DMS79 (cell line): ENCODE results near the gene DYRK3.

Experiments
- DNase-seq: peaks from one replicate; lab custom pipeline; 2025; lab: John Stamatoyannopoulos, UW

Gene DYRK3

GRCh38 chr1:206684003-206684402 lies 48.7 kb downstream of the DYRK3 start:
- no peak for DNase-seq

DNA sequence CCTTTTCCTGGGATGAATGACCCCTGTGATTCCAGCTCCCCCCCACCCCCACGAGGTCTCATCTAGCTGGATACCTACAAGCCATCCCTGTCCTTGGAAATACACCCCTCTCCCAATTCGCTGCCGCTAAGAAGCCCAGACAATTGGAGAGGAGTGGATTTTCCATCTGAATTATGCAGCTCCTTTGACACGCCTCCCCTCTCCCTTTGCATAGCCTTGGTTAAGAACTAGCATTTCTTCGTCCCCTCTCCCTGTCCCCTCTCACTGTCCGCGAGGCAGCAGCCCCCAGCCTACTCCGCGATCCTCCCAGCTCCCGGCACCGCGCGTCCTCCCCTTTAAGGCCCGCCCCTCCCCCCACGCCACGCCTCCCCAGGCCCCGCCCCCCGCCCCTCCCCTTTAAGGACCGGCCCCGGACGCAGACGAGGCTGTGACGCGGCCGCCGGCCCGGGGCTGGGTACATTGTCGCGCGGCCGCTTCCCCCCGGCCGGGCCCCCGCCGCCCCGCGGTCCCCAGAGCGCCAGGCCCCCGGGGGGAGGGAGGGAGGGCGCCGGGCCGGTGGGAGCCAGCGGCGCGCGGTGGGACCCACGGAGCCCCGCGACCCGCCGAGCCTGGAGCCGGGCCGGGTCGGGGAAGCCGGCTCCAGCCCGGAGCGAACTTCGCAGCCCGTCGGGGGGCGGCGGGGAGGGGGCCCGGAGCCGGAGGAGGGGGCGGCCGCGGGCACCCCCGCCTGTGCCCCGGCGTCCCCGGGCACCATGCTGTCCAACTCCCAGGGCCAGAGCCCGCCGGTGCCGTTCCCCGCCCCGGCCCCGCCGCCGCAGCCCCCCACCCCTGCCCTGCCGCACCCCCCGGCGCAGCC lies 49.4 kb downstream of the DYRK3 start, which contains the start of gene MAPKAPK2:
Gene MAPKAPK2, plus strand, starts transcription at position 428 of the 856 bp plus-strand sequence. Its CDS starts 325 bp downstream, at position 753.
- peak; percentile 41 for DNase-seq

- DNase-seq = no peak
Observed at GRCh38 chr1:206685334-206685768, 50.0 kb downstream of the DYRK3 start.

GRCh38 chr1:206685769-206686477 lies 50.6 kb downstream of the DYRK3 start:
- no peak for DNase-seq

DNA sequence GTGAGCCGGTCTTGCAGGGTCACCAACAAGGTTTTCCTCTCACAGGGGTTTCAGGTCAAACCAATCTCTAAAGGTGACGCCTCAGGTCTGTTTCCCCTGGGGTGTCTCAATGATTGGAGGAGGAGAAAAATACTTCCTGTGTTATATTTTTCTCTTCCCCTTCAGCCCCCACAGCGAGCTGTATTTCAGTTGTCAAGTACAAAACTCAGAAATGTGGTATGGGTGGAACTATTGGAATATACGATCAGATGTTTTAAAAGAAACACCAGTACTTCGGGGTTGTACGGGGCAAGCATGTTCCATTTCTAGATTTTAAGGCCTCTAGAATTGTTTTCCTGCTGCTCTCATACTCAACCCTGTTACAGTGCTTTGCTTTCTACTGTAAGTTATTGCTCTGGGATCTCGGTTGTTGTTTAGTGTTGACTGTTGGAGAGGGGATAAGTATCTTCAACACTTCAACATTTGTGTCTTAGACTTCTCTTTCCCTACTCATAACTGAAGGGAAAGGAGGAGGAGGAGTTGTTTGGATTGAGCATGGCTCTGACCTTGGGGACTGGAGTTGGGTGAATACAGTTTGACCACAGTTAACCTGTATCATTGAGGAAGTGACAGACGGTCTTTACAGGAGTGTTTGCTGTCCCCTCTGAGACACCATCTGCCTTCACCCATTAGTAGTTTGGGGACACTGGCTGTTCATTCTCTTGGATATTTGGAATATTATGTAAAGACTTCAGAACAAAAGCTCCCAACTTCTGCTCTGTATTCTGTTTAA lies 51.3 kb downstream of the DYRK3 start:
- DNase-seq = no peak

DNA sequence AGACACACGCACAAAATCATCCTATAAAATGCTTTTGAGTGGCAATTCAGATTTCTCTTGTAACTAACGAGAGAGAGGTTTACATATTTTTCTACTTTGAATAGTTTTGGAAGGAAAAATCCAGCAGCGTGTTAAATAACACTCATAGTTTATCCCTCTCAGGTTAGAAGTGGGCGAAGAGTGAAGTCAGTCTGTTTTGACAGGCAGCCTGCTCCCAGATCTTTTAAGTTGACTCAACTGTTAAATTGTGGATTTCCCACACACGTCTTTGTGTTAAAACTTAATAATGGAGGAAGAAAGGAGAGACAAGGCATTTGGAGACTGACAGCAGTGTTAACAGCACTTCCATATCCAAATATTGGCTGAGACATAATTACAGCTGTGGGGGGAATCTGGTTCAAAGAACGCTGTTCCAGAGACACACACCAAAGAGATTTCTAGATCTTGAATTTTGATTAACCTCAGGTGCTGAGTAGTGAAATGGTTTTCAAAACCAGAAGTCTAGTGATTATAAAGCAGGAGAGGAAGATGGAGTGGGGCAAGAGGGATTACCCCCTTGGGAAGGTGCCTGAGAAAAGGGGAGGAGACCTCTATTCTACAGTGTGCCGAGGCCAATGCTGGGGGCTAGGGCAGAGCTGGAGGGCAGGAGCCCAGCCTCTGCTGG lies 52.0 kb downstream of the DYRK3 start:
- no peak for DNase-seq

DNA sequence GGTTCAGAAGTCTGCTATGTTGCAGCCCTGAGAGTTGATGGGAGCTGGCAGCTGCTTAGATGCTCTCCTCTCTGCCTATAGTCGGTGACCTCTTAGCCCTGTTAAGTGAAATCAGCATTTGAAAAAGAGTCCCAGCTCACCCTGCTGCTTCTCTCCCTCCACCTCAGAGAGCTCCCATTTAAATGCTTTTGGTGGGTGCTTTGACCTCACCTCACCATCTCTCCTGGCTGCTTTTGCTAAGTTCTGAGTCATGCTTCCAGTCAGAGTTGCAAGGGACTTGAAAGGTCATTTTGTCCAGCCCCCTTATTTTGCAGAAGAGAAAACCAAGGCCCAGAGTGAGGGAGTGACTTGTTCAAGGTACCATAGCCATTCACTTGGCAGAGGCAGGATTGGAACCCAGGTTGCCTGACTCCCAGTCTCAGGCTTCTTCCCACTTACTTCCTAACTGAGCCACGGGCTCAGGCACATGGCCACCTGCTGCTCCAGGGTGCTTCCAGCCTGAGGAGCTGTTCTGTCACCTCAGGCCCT lies 52.6 kb downstream of the DYRK3 start:
- no peak for DNase-seq

DNA sequence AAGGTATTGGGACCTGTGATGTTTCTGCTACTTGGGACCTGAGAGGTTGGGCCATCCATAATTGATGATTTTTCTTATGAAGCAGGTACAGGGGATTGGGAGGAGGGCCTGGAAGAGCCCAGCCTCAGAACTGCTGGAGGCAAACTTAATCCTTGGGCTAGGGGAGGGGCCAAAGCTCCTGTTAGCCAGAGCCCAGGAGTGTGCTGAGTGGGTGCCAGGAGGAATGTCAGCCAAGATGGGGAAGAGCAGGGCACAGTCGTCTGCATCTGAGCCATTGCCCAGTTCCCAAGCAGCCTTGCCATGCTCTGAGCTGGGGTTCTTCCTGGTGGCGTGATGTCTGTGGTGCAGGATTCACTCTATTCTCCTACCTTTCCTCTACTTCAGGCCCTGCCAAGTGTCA lies 55.2 kb downstream of the DYRK3 start:
- DNase-seq = no peak

DNA sequence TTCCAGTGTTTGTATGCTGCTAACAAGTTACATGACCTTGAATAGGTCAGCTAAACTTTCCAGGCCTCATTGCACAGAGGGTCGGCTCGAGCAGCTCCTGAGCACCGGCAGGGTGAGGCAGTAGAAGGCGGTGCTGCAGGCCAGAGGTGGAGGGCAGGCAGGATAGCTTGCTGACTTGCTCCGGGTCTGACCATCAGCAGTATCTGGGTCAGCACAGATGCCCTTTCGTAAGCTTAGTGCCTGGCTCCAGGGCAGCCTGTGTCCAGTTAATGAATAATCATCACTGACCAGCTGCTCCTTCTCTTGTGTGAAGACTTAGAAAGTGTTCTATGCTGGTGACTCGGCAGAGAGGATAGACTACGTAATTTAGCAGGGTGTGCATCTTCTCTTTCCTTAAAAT lies 56.3 kb downstream of the DYRK3 start:
- DNase-seq = no peak

GRCh38 chr1:206693029-206693428 lies 57.7 kb downstream of the DYRK3 start:
- no peak for DNase-seq

DNA sequence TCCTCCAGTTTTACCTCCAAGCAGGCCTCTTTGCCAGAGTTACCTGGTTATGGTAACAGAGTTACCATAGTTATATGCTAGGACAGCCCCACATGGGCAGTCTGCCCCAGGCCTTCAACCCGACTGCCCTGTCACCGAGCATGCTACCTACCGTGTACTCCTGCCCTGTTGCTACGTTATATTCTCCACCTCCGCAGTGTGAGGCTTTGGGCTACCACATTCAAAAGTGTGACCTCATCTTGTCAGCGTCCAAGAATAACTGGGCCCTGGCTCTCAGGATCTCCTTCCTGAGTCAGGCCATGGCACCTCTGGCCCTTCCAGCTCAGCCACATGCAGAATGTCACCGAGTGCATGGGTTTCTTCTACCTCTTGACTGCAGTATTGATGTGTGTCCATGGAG lies 58.3 kb downstream of the DYRK3 start:
- DNase-seq = no peak

DNA sequence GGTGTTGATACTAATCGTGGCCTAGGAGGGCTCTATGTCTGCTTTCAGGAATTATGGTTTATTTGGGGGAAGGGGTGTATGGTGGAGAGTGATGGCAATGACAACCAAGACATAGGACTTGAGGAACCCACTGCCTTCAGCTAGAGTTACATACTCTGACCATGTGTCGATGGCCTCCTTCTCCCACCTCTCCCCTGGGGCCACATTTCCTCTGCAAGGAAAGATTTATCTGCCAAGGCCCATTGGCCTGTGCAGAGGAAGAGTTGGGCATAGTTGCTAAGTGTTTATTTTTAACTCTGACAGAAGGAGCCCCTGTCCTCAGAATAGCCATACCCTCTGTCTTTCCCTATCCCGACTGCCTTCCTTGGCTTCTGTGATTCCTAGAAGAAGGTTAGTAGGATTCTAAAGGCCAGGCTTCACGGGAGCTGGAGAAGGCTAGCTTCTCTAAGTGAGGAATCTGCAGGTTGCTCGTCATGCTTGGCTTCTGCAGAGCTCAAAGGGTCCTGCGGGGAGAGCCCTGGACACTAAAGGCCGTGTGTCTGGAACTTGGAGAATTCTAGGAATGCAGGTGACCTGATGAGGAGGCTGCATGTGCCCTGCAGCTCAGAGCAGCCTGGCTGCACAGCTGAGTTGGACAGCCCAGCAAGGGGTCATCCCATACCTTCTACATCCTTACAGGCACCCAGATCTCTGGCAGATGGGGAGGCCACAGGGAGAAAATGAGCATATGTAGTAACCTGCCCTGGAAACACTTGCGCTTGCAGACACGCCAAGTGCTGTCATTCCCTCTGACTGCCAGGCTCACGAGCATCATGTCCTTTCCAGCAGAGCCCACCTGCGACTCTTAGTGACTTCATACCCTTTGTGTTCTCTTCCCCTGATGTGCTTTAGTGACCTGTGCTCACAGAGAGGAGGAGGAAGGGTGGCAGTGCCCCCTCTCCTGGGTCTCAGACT lies 59.1 kb downstream of the DYRK3 start:
- no peak for DNase-seq

DNA sequence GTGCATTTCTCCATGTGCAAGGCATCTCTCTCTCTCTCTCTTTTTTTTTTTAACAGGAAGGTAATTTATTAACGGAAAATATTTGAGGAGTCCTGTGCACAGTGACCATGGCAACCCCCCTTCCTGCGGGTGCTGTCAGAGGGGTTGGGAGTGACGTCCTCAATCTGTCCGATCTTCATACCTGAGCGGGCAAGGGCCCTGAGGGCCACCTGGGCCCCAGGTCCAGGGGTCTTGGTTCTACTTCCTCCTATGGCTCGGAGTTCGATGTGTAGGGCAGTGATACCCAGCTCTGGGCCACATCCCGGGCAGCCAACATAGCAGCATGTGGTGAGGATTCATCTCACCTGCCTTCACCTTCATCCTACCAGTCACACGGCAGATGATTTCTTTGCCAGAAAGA lies 60.4 kb downstream of the DYRK3 start:
- no peak for DNase-seq

GRCh38 chr1:206696812-206697585 lies 61.7 kb downstream of the DYRK3 start:
- no peak for DNase-seq

GRCh38 chr1:206698011-206698410 lies 62.7 kb downstream of the DYRK3 start:
- no peak for DNase-seq
